ENCODE data around the gene ACTA1. TPM values are rescaled to one million over a fixed set of nuclear protein-coding genes. Genes with fewer than 3 reads are reported as not detected.

The ACTA1 gene
- total and polyA plus RNA-seq, 10 of the 15 experiments (the other 5 are each of a cell fraction or from before 2014, with no cell fraction given), result 0.05 to 0.35 (median 0.12) TPM; not detected in 7

DNA sequence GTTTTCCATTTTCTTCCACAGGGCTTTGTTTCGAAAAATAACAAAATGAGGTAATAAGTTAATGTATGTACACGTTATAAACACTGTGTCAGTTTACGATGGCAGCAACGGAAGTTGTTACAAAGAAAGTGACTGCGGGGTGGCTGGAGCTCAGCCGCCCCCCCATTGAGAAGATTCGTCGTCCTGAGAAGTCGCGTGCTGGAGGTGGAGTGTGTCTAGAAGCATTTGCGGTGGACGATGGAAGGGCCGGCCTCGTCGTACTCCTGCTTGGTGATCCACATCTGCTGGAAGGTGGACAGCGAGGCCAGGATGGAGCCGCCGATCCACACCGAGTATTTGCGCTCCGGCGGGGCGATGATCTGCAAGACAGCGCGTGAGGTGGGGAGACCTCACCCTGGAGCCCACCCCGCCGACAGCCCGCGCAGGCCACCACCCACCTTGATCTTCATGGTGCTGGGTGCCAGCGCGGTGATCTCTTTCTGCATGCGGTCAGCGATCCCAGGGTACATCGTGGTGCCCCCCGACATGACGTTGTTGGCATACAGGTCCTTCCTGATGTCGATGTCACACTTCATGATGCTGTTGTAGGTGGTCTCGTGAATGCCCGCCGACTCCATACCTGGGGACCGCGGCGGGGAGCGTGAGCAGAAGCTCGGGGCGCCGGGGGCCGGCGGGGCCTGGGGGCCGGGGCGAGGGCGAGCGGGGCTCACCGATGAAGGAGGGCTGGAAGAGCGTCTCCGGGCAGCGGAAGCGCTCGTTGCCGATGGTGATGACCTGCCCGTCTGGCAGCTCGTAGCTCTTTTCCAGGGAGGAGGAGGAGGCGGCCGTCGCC, 2.4 kb downstream of the ACTA1 start:
- in situ Hi-C loops (cut with MboI) (no loop called here), intact Hi-C loops (cut with micrococcal nuclease; ENCODE audit: unreplicated experiment) (no loop called here)
- Histone ChIP-seq H2AFZ (ENCODE audit: control insufficient read depth, low read depth, low read length) (no peak overlapping the region), H3K9me3 (replicated peaks; ENCODE audit: control insufficient read depth, insufficient read depth, low read length) (peaks cover 8% of the 10 kb centered on the region; the same call in 1 of the 3 replicates), H3K4me3 (no peak overlapping the region), H3K27ac (ENCODE audit: control insufficient read depth, insufficient read depth) (no peak overlapping the region), H3K79me2 (ENCODE audit: control insufficient read depth, insufficient read depth, low read length) (no peaks in the 10 kb centered on the region), H3K4me2 (ENCODE audit: control insufficient read depth, insufficient read depth) (no peak overlapping the region), H3K4me1 (ENCODE audit: control insufficient read depth, insufficient read depth, low read length) (no peaks in the 10 kb centered on the region), H4K20me1 (ENCODE audit: control insufficient read depth, insufficient read depth) (peaks cover 4% of the 10 kb centered on the region; the same call in 1 of the 2 replicates), H3K27me3 (replicated peaks in 1 of 2; ENCODE audit: control insufficient read depth in 2 of 2, insufficient read depth in 2 of 2, low read length in 1 of 2) (peaks cover 12 to 14% of the 10 kb centered on the region in 2 experiments), H3K36me3 (ENCODE audit: control insufficient read depth in 2 of 2, insufficient read depth in 2 of 2, low read length in 1 of 2) (no peaks in the 10 kb centered on the region), H3K9ac (ENCODE audit: control insufficient read depth, insufficient read depth, low read length) (no peak overlapping the region)
- ATAC-seq (no peak), FAIRE-seq (no peak), DNase-seq (ENCODE audit: low read depth, low spot score) (no peak)
- WGBS (ENCODE audit: insufficient coverage, insufficient replicate concordance, low lambda C conversion rate, missing lambda C conversion rate), result 66% methylated on average over 39 of the region's 65 CpGs
- BruUV-seq (replicated peaks), result no TSS peak
- SMC1A ChIA-PET (ENCODE audit: uncharacterized antibody, unreplicated experiment), result no interaction called here
- RAD21 ChIA-PET (ENCODE audit: unreplicated experiment), result no interaction called here
- POLR2A ChIA-PET, result interaction anchor here (0.6 kb wide), 1 partner anchor 10 kb away, joined by 3 read pairs; no protein-coding TSS in a partner anchor
- CTCF ChIA-PET, result no interaction called here
- TF ChIP-seq USF2 (IDR thresholded peaks at IDR 0.05; ENCODE audit: borderline replicate concordance, low read depth, low read length), result no peak
- TF ChIP-seq SP1 (IDR thresholded peaks at IDR 0.05; ENCODE audit: low read depth, low read length), result no peak
- TF ChIP-seq, protein P1, sequence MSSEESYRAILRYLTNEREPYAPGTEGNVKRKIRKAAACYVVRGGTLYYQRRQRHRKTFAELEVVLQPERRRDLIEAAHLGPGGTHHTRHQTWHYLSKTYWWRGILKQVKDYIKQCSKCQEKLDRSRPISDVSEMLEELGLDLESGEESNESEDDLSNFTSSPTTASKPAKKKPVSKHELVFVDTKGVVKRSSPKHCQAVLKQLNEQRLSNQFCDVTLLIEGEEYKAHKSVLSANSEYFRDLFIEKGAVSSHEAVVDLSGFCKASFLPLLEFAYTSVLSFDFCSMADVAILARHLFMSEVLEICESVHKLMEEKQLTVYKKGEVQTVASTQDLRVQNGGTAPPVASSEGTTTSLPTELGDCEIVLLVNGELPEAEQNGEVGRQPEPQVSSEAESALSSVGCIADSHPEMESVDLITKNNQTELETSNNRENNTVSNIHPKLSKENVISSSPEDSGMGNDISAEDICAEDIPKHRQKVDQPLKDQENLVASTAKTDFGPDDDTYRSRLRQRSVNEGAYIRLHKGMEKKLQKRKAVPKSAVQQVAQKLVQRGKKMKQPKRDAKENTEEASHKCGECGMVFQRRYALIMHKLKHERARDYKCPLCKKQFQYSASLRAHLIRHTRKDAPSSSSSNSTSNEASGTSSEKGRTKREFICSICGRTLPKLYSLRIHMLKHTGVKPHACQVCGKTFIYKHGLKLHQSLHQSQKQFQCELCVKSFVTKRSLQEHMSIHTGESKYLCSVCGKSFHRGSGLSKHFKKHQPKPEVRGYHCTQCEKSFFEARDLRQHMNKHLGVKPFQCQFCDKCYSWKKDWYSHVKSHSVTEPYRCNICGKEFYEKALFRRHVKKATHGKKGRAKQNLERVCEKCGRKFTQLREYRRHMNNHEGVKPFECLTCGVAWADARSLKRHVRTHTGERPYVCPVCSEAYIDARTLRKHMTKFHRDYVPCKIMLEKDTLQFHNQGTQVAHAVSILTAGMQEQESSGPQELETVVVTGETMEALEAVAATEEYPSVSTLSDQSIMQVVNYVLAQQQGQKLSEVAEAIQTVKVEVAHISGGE (CRISPR knock-in tag; IDR thresholded peaks at IDR 0.05), result no peak
- no peak for TF ChIP-seq RELA (IDR thresholded peaks at IDR 0.05; ENCODE audit: borderline replicate concordance, partially characterized antibody)
- TF ChIP-seq NKRF (conservative IDR thresholded peaks at IDR 0.05), result no peak
- TF ChIP-seq, protein P2, sequence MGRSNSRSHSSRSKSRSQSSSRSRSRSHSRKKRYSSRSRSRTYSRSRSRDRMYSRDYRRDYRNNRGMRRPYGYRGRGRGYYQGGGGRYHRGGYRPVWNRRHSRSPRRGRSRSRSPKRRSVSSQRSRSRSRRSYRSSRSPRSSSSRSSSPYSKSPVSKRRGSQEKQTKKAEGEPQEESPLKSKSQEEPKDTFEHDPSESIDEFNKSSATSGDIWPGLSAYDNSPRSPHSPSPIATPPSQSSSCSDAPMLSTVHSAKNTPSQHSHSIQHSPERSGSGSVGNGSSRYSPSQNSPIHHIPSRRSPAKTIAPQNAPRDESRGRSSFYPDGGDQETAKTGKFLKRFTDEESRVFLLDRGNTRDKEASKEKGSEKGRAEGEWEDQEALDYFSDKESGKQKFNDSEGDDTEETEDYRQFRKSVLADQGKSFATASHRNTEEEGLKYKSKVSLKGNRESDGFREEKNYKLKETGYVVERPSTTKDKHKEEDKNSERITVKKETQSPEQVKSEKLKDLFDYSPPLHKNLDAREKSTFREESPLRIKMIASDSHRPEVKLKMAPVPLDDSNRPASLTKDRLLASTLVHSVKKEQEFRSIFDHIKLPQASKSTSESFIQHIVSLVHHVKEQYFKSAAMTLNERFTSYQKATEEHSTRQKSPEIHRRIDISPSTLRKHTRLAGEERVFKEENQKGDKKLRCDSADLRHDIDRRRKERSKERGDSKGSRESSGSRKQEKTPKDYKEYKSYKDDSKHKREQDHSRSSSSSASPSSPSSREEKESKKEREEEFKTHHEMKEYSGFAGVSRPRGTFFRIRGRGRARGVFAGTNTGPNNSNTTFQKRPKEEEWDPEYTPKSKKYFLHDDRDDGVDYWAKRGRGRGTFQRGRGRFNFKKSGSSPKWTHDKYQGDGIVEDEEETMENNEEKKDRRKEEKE (IDR thresholded peaks at IDR 0.05), result no peak
- TF ChIP-seq IKZF1 (conservative IDR thresholded peaks at IDR 0.05), result no peak
- TF ChIP-seq ATF2 (IDR thresholded peaks at IDR 0.05; ENCODE audit: low read length), result no peak
- TF ChIP-seq YBX1 (IDR thresholded peaks at IDR 0.05), result no peak
- TF ChIP-seq, protein P3, sequence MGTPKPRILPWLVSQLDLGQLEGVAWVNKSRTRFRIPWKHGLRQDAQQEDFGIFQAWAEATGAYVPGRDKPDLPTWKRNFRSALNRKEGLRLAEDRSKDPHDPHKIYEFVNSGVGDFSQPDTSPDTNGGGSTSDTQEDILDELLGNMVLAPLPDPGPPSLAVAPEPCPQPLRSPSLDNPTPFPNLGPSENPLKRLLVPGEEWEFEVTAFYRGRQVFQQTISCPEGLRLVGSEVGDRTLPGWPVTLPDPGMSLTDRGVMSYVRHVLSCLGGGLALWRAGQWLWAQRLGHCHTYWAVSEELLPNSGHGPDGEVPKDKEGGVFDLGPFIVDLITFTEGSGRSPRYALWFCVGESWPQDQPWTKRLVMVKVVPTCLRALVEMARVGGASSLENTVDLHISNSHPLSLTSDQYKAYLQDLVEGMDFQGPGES (IDR thresholded peaks at IDR 0.05), result no peak

Measured in GM12878 (cell line).